AG04450 (cell line): ENCODE data around the gene TIFAB. TPM values are rescaled to one million over a fixed set of nuclear protein-coding genes. Genes with fewer than 3 reads are reported as not detected.

Source experiments
- CTCF ChIA-PET: fragments of 300-600, 350-600 bp; formaldehyde crosslinking; extraction: SDS; loops from one replicate; lab custom pipeline; 2022; ENCODE audit warnings: antibody characterized with exemption, inconsistent platforms; lab: Charles Lee
- POLR2A ChIA-PET: fragments of 350-600 bp; formaldehyde crosslinking; extraction: SDS; loops from one replicate; lab custom pipeline; 2021; ENCODE audit warnings: antibody characterized with exemption, inconsistent platforms; lab: Yijun Ruan, JAX
- DNase-seq: peaks from one replicate; pipeline ENCODE4 v3.0.0-alpha.2; 2011; ENCODE audit warnings: low read depth, low spot score
- H3K27ac ChIP-seq: one replicate; pipeline ENCODE4 v1.5.1; 2012; ENCODE audit warnings: low read depth, low read length, control low read depth
- H3K27me3 ChIP-seq: one replicate; pipeline ENCODE4 v1.6.0; 2012; ENCODE audit warnings: low read length; ENCODE audit not compliant: control insufficient read depth, insufficient read depth
- H3K4me3 ChIP-seq: 2 replicates; pipeline ENCODE4 v1.5.1; 2011; ENCODE audit warnings: mild to moderate bottlenecking, low read depth, low read length, control low read depth
- H3K9me3 ChIP-seq: 2 replicates; pipeline ENCODE4 v1.5.1; 2012; ENCODE audit warnings: low read length; ENCODE audit not compliant: control insufficient read depth, insufficient read depth
- CTCF ChIP-seq: IDR thresholded peaks from 2 replicates; pipeline ENCODE4 v1.5.1; 2011; ENCODE audit warnings: low read depth, low read length, control low read depth, inconsistent platforms
- polyA plus RNA-seq: library from polyadenylated mRNA; depleted of rRNA; stranded (reverse); fragments of >200 nt; gene quantifications from 2 replicates; pipeline ENCODE4 v1.2.3, GENCODE V29; 2011

TIFAB gene
- polyA plus RNA-seq, 1 experiment = not detected

GRCh38 chr5:135448791-135449507, 3.2 kb downstream of the TIFAB start:
- peaks cover 39% of the 10 kb centered on the region for H3K27me3 ChIP-seq
- H3K9me3 ChIP-seq = peaks cover 6% of the 10 kb centered on the region; the same call in 1 of the 2 replicates
- ChIA-PET CTCF (interaction anchor here (0.9 to 5.1 kb wide), 5 partner anchors 9 to 117 kb away, joined by 3 to 30 read pairs (median 5); no protein-coding TSS in a partner anchor), POLR2A (interaction anchor here (1.4 kb wide), 1 partner anchor 11 kb away, joined by 5 read pairs; no protein-coding TSS in a partner anchor)
- H3K4me3 ChIP-seq = no peak overlapping the region
- no peak for TF ChIP-seq CTCF
- no peak for DNase-seq
- H3K27ac ChIP-seq = no peak overlapping the region

GRCh38 chr5:135448071-135448739, 3.9 kb downstream of the TIFAB start:
- DNase-seq = no peak
- Histone ChIP-seq H3K27ac (no peak overlapping the region), H3K4me3 (no peak overlapping the region), H3K27me3 (peaks cover 39% of the 10 kb centered on the region), H3K9me3 (peaks cover 6% of the 10 kb centered on the region; the same call in 1 of the 2 replicates)
- ChIA-PET CTCF (interaction anchor here (0.9 to 5.1 kb wide), 5 partner anchors 10 to 117 kb away, joined by 3 to 30 read pairs (median 4); no protein-coding TSS in a partner anchor), POLR2A (interaction anchor here (1.4 kb wide), 1 partner anchor 10 kb away, joined by 5 read pairs; no protein-coding TSS in a partner anchor)
- no peak for TF ChIP-seq CTCF

DNA sequence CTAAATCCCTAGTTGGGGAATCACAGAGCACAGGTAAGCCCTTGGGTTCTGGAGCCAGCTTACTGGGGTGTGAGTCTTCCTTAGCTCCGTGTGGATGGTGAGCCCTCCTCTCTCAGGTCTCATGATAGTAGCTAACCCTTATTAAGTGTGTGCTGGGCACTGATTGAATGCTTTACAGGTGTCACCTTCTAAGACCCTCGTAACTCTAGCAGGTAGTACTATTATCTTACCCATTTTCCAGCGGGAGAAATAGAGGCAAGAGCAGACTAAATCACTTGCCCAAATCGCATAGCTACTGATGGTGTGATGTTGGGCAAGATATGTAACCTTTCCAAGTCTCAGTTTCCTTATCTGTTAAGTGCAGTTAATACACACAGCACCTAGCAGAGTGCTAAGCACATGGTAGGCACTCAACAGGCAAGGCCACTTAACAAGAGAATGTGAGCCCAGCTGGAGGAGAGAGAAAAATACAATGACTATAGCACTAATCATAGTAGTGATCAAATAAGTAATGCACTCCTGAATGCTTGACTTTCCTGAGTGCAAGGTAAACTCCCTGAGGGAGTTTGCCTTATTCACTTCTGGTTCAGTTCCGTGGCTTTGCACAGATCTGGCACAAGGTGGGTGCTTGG, 4.7 kb downstream of the TIFAB start, which contains the start of gene DCANP1:
Gene DCANP1, minus strand, starts transcription at position 51 of the 632 bp plus-strand sequence. CDS start 240 bp downstream, outside the sequence.
- ChIA-PET CTCF (interaction anchor here (1.6 to 5.1 kb wide), 2 partner anchors 11 to 114 kb away, joined by 3 to 30 read pairs; no protein-coding TSS in a partner anchor), POLR2A (no interaction called here)
- Histone ChIP-seq H3K9me3 (peaks cover 6% of the 10 kb centered on the region; the same call in 1 of the 2 replicates), H3K27me3 (peaks cover 35% of the 10 kb centered on the region), H3K4me3 (no peak within 1 kb of the TSS), H3K27ac (no peak within 1 kb of the TSS)
- DNase-seq = no peak
- no peak for TF ChIP-seq CTCF

DNA sequence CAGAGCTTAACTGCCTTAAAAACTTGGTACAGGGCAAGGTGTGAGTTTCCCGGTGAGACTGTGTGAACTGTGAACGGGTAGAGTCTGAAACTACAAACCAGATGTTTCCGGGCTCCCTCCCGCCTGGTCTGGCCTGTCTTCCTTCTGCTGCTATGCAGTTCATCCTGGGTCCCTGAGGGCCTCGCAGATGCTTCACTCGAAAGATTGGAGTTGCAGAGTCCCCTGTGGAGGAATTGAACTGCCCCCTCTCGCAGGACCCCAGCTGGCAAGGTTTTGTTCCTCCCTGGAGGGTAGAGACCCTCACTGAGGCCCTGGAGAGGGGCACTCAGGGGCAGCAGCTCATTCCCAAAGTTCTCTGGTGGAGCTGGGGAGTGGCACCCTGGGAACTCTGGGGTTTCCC, 5.5 kb downstream of the TIFAB start:
- Histone ChIP-seq H3K27ac (no peak overlapping the region), H3K9me3 (peaks cover 6% of the 10 kb centered on the region; the same call in 1 of the 2 replicates), H3K4me3 (no peak overlapping the region), H3K27me3 (peaks cover 27% of the 10 kb centered on the region)
- CTCF ChIA-PET = interaction anchor here (1.1 to 5.1 kb wide), 2 partner anchors 11 to 20 kb away, joined by 4 to 30 read pairs; no protein-coding TSS in a partner anchor
- no peak for TF ChIP-seq CTCF
- no peak for DNase-seq
- POLR2A ChIA-PET = no interaction called here
